GM23248 (cell line): Measurements from ENCODE around the gene RETREG1. TPM values are rescaled to one million over a fixed set of nuclear protein-coding genes. Genes with fewer than 3 reads are reported as not detected.

ENCODE experiments used
- DNase-seq: peaks from one replicate; pipeline ENCODE4 v3.0.0-alpha.2; 2015
- H2AFZ ChIP-seq: fragments of 200-600 bp; sonication (generic); 2 replicates; pipeline ENCODE4 v1.6.1; 2016; ENCODE audit warnings: antibody characterized with exemption
- H3F3A ChIP-seq: fragments of 200-600 bp; sonication (generic); 2 replicates; pipeline ENCODE4 v1.6.1; 2016; ENCODE audit warnings: mild to moderate bottlenecking, antibody characterized with exemption, mixed run types; ENCODE audit not compliant: insufficient read depth
- H3K27ac ChIP-seq: fragments of 200-600 bp; sonication (generic); 2 replicates; pipeline ENCODE4 v1.5.1; 2016; ENCODE audit warnings: mild to moderate bottlenecking
- H3K27me3 ChIP-seq: fragments of 200-600 bp; sonication (generic); replicated peaks from 2 replicates; pipeline ENCODE4 v1.6.1; 2016; ENCODE audit warnings: mild to moderate bottlenecking; ENCODE audit not compliant: insufficient read depth
- H3K36me3 ChIP-seq: fragments of 200-600 bp; sonication (generic); 2 replicates; pipeline ENCODE4 v1.6.1; 2016; ENCODE audit warnings: low read depth, mild to moderate bottlenecking
- H3K4me1 ChIP-seq: fragments of 200-600 bp; sonication (generic); 2 replicates; pipeline ENCODE4 v1.6.1; 2016; ENCODE audit warnings: mild to moderate bottlenecking; ENCODE audit not compliant: insufficient read depth
- H3K4me2 ChIP-seq: fragments of 200-600 bp; sonication (generic); one replicate; pipeline ENCODE4 v1.6.1; 2016; ENCODE audit warnings: mild to moderate bottlenecking; ENCODE audit not compliant: unreplicated experiment
- H3K4me3 ChIP-seq: fragments of 200-600 bp; sonication (generic); 2 replicates; pipeline ENCODE4 v1.5.1; 2016; ENCODE audit warnings: mild to moderate bottlenecking
- H3K79me2 ChIP-seq: fragments of 200-600 bp; sonication (generic); 2 replicates; pipeline ENCODE4 v1.6.1; 2016; ENCODE audit warnings: mild to moderate bottlenecking; ENCODE audit not compliant: insufficient read depth
- H3K9ac ChIP-seq: fragments of 200-600 bp; sonication (generic); 2 replicates; pipeline ENCODE4 v1.6.1; 2016; ENCODE audit warnings: mild to moderate bottlenecking
- H3K9me2 ChIP-seq: fragments of 200-600 bp; sonication (generic); 2 replicates; pipeline ENCODE4 v1.6.1; 2016; ENCODE audit warnings: mixed run types, mild to moderate bottlenecking, moderate library complexity; ENCODE audit not compliant: insufficient read depth
- H3K9me3 ChIP-seq: fragments of 200-600 bp; sonication (generic); one replicate; pipeline ENCODE4 v1.6.1; 2017; ENCODE audit warnings: low read depth
- H4K20me1 ChIP-seq: fragments of 200-600 bp; sonication (generic); 2 replicates; pipeline ENCODE4 v1.6.0; 2016; ENCODE audit not compliant: insufficient read depth
- EZH2 ChIP-seq: fragments of 200-600 bp; sonication (generic); IDR thresholded peaks from 2 replicates; pipeline ENCODE4 v1.6.1; 2018; ENCODE audit warnings: antibody characterized with exemption, mild to moderate bottlenecking; ENCODE audit not compliant: insufficient read depth, poor library complexity, severe bottlenecking
- EZH2phosphoT487 ChIP-seq: fragments of 200-600 bp; sonication (generic); IDR thresholded peaks from 2 replicates; pipeline ENCODE4 v1.6.1; 2018; ENCODE audit warnings: antibody characterized with exemption, moderate library complexity, mild to moderate bottlenecking, low read depth; ENCODE audit not compliant: insufficient read depth
- WGBS, 2 experiments: methylation state at CpG; one replicate each; pipeline ENCODE4 v1.1.6; 2015 to 2017; ENCODE audit warnings: low lambda C conversion rate in 2 of 2, low coverage in 1 of 2; ENCODE audit errors: missing lambda C conversion rate in 2 of 2; 5-methylcytosine and 5-hydroxymethylcytosine counted together
- in situ Hi-C: fragments of 300-500 bp; cut with MboI; formaldehyde crosslinking; loops from 2 replicates; pipeline ENCODE4 v1.15.0; 2020
- polyA plus RNA-seq: library from polyadenylated mRNA; unstranded; fragments of >200 nt; fragmentation: Nextera tagmentation; extraction: Ambion mirVana; gene quantifications from 2 replicates; pipeline ENCODE4 v1.2.1, GENCODE V29; 2016
- total RNA-seq: library from RNA; depleted of rRNA; stranded (reverse); fragments of >200 nt; shearing (Covaris generic); gene quantifications from 2 replicates; pipeline ENCODE4 v1.2.3, GENCODE V29; 2014

Gene RETREG1
- total and polyA plus RNA-seq, 2 experiments from 2014 or later = 0.22 to 1.1 TPM

DNA sequence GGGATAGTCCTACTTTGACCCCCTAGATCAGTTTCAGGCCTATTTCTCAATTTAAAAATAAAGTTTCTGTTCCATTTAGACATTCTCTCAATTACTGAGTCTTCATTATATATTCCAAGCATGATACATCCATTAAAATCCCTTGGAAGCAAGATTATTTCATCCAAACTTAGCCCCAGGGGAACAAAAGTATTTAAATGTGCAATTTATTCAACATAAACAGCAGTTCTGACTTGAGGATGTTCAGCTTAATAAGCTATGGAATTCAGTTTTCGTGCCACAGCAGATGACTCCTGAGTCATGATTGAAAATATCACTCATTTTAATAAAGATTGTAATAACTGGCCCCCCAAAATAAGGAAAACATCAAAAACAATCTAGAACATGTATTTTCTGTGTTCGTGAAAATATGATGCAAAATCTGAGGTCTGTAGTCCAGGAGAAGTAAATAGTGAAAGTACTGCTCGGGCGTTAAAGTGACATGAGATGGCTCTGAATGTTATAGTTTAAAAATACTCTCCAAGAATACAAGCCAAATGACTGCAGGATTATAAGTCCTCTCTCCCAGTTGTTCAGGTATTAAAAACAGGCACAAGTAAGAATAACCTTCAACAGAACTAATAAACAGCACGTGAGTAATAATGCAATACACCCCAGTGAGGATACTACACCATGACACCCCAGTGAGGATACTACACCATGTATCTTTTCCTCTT is 67.1 kb downstream of the RETREG1 start:
- H3K27ac ChIP-seq = peak overlapping the region; percentile 63

DNA sequence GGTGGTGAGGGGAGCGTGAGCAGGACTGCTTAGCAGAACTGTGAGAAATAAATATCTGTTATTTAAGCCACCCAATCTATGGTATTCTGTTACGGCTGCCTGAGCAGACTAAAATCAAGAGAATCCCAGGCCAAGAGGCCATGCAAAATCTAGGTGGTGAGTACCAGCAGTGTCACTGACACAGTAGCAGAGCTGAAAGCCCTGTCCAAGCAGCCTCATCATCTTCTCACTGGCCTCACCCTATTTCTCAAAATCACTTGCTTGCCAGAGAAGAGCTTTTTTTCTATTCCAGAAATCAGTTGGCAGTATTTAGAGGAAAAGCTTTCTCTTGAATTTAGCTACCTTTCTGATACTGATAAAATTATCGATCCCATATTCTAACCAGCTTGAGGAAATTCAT is 68.0 kb downstream of the RETREG1 start:
- DNase-seq = peak; percentile 41
- Histone ChIP-seq H3K4me2 (peak overlapping the region; percentile 71), H2AFZ (no peak overlapping the region), H3K27ac (peak overlapping the region; percentile 63), H3K9me3 (no peaks in the 10 kb centered on the region), H3K79me2 (no peaks in the 10 kb centered on the region), H3F3A (peaks cover 14% of the 10 kb centered on the region), H3K36me3 (no peaks in the 10 kb centered on the region), H3K27me3 (no peaks in the 10 kb centered on the region; the same call in 1 of the 2 replicates), H4K20me1 (no peaks in the 10 kb centered on the region), H3K9me2 (no peaks in the 10 kb centered on the region), H3K9ac (no peak overlapping the region), H3K4me1 (peaks cover 27% of the 10 kb centered on the region), H3K4me3 (0 out of 2 replicates have a peak overlapping the region, but pooled peaks have one; percentile 60)
- TF ChIP-seq EZH2 (no peak), EZH2phosphoT487 (no peak)
- in situ Hi-C loops = no loop called here
- WGBS, 2 experiments = 57 to 67% methylated on average over 3 of the region's 3 CpGs

More for the DNA sequence above, 67.1 kb downstream of the RETREG1 start:
- WGBS, 2 experiments = 11 to 16% methylated on average over 5 of the region's 5 CpGs
- Histone ChIP-seq H3K79me2 (no peaks in the 10 kb centered on the region), H3K9ac (peak overlapping the region; percentile 50), H3K9me3 (no peaks in the 10 kb centered on the region), H3K9me2 (no peaks in the 10 kb centered on the region), H3K4me2 (peak overlapping the region; percentile 71), H3K4me1 (peaks cover 23% of the 10 kb centered on the region), H3K27me3 (no peaks in the 10 kb centered on the region; the same call in 1 of the 2 replicates), H2AFZ (peak overlapping the region; percentile 38), H3K4me3 (peak overlapping the region; percentile 60), H3K36me3 (no peaks in the 10 kb centered on the region), H4K20me1 (no peaks in the 10 kb centered on the region), H3F3A (peaks cover 14% of the 10 kb centered on the region)
- in situ Hi-C loops = loop anchor here (10.0 kb wide), 1 partner anchor 65 kb away; no protein-coding TSS in a partner anchor
- peak; percentile 71 for DNase-seq
- no peak for TF ChIP-seq EZH2
- no peak for TF ChIP-seq EZH2phosphoT487

GRCh38 chr5:16548115-16548514 is 68.7 kb downstream of the RETREG1 start:
- no peaks in the 10 kb centered on the region for H3K36me3 ChIP-seq
- H3F3A ChIP-seq = peaks cover 14% of the 10 kb centered on the region
- H3K4me3 ChIP-seq = no peak overlapping the region
- H3K9me3 ChIP-seq = no peaks in the 10 kb centered on the region
- H3K27me3 ChIP-seq = no peaks in the 10 kb centered on the region; the same call in 1 of the 2 replicates
- DNase-seq = no peak
- H3K4me2 ChIP-seq = no peak overlapping the region
- no peak for TF ChIP-seq EZH2
- no peak for TF ChIP-seq EZH2phosphoT487
- no peak overlapping the region for H3K9ac ChIP-seq
- H3K4me1 ChIP-seq = peaks cover 30% of the 10 kb centered on the region
- H2AFZ ChIP-seq = no peak overlapping the region
- no peaks in the 10 kb centered on the region for H4K20me1 ChIP-seq
- no peak overlapping the region for H3K27ac ChIP-seq
- in situ Hi-C loops = no loop called here
- WGBS, 2 experiments = 87 to 95% methylated on average over 2 of the region's 2 CpGs
- no peaks in the 10 kb centered on the region for H3K9me2 ChIP-seq
- H3K79me2 ChIP-seq = no peaks in the 10 kb centered on the region

GRCh38 chr5:16547200-16547842 is 69.5 kb downstream of the RETREG1 start:
- 85 to 88% methylated on average over 8 of the region's 8 CpGs for WGBS, 2 experiments
- H3K4me3 ChIP-seq = no peak overlapping the region
- no peak overlapping the region for H3K4me2 ChIP-seq
- no peak for TF ChIP-seq EZH2
- no peak for TF ChIP-seq EZH2phosphoT487
- no peak overlapping the region for H3K9ac ChIP-seq
- no peak overlapping the region for H3K27ac ChIP-seq
- no peaks in the 10 kb centered on the region for H4K20me1 ChIP-seq
- H3K4me1 ChIP-seq = peaks cover 30% of the 10 kb centered on the region
- H3K36me3 ChIP-seq = no peaks in the 10 kb centered on the region
- H3K9me3 ChIP-seq = no peaks in the 10 kb centered on the region
- H3K9me2 ChIP-seq = no peaks in the 10 kb centered on the region
- no peak overlapping the region for H2AFZ ChIP-seq
- H3K27me3 ChIP-seq = no peaks in the 10 kb centered on the region; the same call in 1 of the 2 replicates
- H3F3A ChIP-seq = peaks cover 14% of the 10 kb centered on the region
- no peaks in the 10 kb centered on the region for H3K79me2 ChIP-seq
- no peak for DNase-seq
- in situ Hi-C loops = no loop called here
